Ureter (tissue), 1 donor: ENCODE data around the gene CNOT8. TPM values are rescaled to one million over a fixed set of nuclear protein-coding genes. Genes with fewer than 3 reads are reported as not detected.
"Not testable (repeated sequence)": the region's sequence is repeated elsewhere in the genome, so short reads cannot be mapped to it uniquely, and the experiment has no call there.

Experiments used
- DNase-seq: peaks from one replicate; pipeline ENCODE4 v3.0.0-alpha.2; 2020; ENCODE audit warnings: low spot score
- total RNA-seq: library from RNA; stranded (reverse); gene quantifications from one replicate; pipeline ENCODE4 v1.2.4, GENCODE V29; 2023
- donor health status: DM: yes; HTN: yes; CAD: no.

CNOT8 gene
- total RNA-seq, 1 donor from 2014 or later = 39.2 TPM

DNA sequence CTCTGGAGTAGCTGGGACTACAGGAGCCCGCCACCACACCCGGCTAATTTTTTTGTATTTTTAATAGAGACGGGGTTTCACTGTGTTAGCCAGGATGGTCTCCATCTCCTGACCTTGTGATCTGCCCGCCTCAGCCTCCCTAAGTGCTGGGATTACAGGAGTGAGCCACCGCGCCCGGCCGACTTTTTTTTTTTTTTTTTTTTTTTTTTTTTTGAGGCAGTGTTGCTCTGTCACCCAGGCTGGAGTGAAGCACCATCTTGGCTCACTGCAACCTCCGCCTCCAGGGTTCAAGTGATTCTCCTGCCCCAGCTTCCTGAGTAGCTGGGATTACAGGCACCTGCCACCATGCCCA, 22.8 kb upstream of the CNOT8 start:
- not testable (repeated sequence) for DNase-seq

DNA sequence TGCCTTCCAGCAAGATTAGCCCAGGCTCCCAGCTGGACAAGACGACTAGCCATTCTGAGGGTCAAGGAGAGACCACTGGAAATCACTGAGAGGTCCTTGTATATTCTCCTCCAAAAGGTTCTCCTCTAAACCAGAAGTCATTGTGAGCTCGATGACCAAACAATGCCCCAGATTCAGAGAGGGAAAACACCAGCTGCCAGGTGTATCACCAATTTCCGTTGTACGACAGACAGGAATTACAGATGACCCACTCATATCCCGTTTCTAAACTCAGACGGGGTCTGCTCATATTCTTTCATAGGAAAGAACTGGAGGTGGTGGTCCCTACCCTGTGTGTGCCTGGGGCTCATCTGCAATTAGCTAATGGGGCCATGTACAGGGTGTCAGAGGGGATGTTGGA, 22.2 kb upstream of the CNOT8 start:
- no peak for DNase-seq

DNA sequence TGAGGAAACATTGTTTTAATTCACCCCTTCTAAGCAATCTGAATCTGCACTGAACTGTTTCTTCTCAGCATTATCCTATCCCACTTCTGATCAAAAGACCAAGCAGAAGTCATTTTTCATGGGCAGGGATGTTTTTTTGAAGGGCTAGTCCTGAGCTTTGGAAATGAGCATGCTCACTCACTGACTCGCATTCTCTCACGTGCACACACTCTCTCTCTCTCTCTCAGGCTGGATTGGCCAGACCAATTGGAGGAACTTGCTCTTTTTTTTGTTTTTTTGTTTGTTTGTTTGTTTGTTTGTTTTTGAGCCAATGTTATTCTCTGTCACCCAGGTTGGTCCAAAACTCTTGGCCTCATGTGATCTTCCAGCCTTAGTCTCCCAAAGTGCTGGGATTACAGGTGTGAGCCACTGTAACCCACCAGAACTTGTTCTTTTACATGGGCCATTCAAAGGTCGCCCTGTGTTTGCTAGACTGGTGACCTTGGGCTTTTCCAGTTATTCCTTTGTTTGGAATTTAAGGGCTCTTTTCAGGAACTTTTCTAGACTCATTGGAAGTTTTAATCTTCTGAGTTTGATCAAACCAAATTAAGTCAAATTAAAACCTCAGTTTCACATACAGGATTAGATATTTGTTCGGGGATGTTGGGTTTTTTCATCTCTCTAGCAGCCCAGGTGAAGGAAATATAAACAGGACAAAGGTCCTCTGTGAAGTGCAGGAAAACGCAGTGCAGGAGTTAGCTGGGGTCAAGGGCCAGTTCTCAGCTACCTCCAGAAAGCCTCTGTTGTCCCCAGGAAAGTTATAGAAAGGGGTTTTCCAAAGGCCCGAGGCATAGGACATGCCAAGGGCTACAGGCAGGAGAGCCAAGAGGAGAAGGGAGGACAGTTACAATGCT, 21.2 kb upstream of the CNOT8 start:
- DNase-seq = no peak

DNA sequence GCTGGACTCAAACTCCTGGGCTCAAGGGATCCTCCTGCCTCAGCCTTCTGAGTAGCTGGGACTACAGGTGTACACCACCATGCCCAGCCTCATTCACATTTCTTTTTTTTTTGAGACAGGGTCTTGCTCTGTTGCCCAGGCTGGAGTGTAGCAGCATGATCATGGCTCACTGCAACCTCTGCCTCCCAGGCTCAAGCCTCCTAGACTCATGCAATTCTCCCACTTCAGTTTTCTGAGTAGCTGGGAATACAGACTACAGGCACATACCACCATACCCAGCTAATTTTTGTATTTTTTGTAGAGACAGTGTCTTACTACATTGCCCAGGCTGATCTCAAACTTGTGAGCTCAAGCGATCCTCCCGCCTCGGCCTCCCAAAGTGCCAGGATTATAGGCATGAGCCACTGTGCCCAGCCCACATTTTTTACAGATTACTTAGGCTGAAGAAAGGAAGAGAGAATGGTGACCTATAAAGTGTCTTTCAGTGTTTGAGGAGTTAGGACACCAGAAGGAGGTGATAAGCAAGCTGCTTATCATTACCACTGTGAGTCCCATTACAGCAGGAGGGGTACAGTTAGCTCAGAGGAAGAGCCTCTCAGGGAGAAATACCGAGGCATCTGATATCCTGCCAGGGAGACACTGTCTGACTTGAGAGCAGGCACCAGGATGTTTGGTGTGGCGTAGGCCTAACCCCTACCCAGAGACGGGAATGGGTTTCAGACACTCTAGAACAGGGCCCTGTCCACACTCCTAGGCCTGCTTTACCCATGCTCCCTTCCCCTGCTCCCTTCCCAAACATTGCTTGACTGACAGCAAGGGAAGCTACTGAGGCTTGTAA, 17.8 kb upstream of the CNOT8 start:
- DNase-seq = no peak

DNA sequence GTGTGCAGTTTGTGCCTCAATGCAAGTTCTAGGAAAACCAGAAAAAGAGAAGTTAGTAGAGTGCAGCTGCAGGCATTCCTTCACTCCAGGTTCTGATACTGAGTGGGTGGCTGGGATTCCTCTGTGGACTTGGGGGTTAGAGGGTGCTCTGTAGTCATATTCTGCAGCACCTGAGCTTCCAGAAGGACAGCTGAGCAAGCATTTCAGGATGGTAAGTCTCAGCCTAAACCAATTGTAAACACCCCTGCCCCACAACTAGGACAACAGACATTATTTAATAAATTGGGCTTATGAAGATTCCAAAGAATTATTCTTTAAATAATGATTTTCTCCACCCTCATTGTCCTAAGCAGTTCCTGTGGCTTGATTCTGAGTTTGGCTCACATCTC, 17.2 kb upstream of the CNOT8 start:
- no peak for DNase-seq

DNA sequence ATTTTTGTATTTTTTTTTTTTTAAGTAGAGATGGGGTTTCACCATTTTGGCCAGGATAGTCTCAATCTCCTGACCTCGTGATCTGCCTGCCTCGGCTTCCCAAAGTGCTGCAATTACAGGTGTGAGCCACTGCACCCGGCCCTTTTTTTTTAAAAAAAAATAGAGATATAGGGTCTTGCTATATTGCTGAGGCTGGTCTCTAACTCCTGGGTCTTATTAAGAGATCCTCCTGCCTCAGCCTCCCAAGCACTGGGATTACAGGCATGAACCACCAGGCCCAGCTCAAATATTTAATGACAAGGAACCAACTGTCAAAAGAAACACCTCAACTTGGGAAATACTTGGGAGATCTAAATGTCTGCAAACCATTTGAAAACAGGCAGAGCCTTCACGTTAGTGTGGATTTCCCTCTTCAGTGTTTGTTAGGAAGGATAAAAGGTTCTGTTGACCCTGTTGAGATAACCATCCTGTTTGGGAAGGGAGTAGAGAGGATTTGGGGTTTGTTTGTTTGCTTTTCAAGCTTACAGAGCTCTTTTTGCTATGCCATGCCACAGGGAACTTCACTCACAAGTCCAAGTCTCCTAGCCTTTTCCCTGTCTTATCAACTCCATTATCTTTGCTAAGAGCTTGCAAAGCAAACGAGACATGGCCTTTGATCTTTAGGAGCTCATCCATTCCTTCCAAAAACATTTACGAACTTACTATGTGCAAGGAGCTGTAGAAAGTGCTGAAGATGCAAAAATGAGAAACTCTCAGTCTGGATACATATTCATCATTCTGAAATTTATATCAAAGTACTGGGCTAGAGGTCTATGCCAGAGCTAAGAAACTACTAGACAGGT, 15.5 kb upstream of the CNOT8 start:
- DNase-seq = no peak

DNA sequence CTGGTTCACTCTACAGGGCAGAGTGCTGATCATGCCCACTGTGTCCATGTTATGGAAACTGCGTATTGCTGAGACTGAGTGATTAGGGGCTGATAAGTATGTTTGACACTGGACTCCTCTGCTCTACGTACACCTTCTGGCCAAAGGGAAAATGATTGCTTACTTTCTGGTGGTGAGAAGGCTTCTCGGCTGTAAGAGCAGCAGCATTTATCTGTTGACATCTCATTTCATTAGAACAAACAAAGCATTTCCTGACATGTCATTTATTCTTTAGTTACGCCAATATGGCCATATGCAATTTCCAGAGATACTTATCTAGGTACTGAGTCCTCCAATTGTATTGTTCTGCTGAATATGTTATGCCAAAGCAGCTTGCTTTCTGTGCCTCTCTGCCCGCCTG, 13.6 kb upstream of the CNOT8 start:
- DNase-seq = no peak

DNA sequence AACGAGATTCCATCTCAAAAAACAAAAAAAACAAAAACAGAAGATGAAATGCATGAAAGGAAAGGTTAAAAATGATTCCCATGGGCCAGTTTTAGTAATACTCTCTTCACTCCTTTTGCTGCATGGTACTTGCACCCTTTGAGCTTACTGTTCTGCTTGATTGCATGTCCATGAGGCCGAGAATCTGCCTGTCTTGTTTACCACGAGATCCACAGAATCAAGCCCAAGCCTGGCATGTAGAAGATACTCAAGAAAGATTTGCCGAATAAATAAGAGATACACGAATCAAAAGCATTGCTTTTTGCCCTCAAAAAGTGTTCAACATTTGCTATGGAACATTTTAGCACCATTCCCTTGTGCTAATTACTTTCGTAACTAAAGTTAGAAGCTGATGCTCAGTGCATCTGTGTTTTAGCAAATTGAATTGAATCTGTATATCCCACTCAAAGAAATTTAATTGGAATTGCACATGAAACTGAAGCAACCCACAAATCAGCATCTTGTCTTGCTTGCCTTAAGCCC, 9.1 kb upstream of the CNOT8 start:
- DNase-seq = no peak

DNA sequence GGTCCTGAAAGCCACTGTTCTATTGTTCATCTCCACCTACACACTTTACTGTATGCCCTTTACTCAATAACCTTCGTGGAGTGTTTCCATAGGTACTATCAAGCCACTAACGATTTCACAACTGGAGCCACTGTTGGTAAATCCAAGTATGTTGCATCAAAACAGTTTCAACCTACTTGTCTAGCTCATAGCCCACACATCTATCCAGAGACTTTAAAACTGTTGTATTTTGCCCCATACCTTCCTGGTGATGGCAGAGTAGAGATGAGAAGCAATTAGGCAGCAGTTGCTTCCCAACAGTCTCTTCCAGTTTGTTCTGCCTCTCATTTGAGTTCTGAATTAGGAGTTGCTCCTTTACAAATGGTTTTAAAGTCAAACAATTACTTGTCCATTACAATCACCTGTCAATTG, 8.6 kb upstream of the CNOT8 start:
- no peak for DNase-seq

DNA sequence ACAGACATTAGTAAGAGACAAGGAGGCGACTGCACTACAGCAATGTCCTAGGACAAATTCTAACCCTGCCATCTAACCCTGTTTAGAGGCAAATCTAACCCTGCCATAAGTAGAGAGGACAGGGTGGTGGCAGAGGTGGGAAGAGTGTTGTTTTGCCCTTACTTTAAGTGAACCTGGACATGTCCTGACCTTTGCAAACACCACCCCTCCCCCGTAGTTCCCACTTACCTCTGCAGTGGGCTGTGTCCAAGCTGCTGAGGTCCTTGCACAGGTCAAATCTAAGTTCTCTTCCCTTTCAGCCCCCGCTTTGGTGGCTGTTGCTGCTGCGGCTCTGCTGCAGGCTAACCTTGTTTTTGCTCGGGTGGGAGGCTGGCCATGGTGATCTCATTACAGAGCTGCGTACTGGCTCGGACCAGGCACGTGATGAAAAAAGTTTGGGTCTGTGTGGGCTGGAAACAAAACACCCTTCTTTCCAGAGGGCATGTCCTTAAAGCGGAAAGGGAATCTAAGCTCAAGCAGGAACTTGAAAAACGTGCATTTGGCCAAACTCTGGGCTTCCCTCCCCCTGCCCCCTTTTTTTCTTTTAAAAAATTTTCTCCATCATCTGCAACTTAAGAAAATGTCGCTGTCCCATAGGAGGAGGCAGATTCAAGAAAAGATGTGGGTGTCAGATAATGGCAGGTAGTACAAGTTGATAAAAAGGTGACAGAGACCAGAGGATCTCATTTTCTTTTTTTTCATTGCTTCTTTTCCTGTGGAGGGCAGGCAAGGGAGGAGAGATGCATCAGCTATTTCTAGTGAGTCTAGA, 8.0 kb upstream of the CNOT8 start, which contains the start of gene FAXDC2:
Gene FAXDC2 (minus strand): TSS at position 349 of the 808 bp plus-strand sequence. CDS start 12,425 bp downstream, outside the sequence.
- peak; percentile 76 for DNase-seq

DNA sequence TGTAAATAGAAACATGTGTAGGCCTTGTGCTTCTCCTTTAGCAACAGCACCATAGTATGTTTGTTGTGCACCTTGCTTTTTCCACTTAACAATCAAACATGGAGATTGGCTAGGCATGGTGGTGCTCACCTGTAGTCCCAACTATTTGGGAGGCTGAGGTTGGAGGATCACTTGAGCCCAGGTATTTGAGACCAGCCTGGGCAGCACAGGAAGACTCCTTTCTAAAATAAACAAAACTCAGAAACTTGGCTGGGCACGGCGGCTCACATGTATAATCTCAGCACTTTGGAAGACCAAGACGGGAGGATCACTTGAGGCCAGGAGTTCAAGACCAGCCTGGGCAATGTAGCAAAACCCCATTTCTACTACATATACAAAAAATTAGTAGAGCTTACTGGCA, 7.1 kb upstream of the CNOT8 start:
- no peak for DNase-seq

DNA sequence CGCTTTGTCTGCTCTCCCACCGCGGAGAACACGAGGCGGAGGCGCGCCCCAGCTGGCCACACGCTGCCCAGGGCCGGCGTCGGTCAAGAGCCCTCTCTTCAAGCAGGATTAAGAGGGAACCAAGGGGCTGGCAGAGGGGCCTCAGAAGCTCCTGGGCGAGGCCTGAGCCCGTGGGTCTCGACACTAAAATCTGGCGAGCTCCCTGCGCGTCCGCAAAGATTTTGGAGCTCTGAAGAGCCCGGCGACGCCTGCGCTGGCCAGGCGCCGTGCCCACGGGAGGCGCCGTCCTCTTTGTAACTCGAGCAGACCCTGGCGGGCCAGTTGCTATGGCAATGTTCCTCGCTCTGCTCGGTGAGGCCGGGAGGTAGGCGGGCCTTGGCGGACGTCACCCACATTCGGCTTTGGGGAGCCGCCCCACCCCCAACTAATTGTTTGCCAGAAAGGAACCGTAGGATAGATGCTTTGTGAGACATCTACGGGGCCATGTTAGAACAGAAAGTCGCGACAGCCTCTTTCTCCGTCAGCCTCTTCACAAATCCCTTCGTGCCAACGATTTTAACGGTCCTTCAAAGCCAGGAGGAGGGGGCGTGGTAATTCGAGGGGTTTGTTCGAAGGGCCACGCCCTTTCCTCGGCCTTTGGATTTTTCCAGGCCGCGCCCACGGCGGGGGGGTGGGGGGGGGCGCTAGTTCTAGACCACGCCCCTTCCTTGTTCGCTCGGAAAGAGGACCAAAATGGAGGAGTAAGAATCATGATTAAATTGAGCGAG, 714 bp upstream of the CNOT8 start:
- DNase-seq = peak; percentile 94

DNA sequence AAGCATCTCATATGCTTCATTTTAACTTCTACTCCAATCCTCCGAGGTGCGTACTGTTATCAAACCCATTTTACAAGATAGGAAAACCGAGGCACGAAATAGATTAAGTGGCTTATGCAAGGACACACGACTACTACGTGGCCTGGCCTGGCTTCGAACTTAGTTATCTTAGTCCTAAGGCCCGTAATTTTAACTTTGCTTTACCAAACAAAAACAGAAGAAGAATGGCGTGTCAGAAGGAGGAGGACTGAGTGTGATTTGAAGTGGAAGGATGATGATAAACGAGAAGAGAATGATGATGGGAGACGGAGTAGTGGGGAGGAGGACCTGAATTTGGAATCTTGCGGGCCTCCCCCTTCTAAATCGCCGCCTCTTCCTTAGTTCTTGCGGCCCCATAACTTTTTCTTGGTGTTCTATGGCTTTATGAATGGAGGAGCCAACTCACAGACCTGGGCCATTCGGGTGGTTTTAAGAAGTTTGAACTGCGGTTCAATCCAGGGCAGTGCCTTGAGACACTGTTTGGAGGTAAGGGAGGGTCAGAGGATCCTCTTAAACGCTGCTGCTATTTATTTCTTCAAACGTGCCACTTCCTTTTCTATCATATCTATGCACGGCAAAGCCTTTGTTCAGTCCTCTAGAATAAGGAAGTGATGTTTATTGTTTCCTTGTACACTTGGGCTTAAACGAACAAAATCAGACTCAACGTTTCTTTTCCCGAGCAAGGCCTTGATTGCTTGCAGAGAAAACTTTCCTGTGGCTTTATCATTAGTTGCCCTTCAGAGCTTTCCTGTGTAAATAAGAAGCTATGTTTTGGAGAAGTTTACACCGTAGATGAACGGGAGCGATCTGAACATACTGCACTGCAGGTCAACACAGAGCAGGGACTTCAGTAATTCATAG, 795 bp downstream of the CNOT8 start:
- no peak for DNase-seq

DNA sequence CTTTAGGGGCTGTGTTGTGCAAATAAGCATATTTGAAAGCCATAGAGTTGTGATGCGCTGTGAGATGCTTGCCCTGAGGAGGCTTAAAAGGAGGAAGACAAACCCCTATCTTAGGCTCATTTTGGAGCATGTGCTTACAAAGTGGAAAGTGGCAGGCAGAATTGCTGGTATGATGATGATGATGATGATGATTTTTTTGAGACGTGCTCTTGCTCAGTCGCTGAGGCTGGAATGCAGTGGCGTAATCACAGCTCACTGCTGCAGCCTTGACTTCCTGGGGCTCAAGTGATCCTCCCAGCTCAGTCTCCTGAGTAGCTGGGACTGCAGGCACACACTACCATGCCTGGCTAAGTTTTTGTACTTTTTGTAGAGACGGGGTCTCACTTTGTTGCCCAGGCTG, 1.7 kb downstream of the CNOT8 start:
- DNase-seq = no peak

DNA sequence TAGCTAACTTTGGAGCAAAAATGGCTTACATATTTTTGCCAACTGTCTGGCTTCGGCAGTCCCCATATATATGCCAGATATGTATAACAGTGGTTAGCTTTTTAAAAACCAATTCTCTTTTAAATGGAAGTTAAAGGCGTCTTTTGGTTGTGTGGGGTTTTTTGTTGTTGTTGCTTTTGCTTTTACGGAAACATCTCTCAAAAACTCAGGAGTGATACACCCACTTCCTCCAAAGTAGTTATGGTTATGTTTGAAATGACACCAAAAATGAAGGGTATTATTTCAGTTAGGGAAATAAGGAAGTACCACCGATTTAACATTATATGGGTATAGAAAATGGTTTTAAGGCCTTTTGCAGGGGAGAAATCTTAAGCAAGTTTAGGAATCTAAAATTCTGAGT, 2.3 kb downstream of the CNOT8 start:
- DNase-seq = no peak

DNA sequence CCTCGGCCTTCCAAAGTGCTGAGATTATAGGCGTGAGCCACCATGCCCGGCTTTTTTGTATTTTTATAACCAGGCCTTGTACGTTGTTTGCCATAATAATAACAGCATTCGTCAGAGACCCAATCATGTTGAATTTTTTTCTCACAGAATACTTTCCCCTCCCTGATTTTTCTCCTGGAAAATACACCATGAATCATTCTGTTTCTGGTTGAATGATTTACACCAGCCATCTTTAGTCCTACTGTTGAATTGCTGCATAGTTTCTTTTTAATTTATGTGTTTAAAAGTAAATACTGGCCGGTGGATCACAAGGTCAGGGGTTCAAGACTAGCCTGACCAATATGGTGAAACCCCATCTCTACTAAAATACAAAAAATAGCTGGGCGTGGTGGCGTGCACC, 3.5 kb downstream of the CNOT8 start:
- DNase-seq = no peak

DNA sequence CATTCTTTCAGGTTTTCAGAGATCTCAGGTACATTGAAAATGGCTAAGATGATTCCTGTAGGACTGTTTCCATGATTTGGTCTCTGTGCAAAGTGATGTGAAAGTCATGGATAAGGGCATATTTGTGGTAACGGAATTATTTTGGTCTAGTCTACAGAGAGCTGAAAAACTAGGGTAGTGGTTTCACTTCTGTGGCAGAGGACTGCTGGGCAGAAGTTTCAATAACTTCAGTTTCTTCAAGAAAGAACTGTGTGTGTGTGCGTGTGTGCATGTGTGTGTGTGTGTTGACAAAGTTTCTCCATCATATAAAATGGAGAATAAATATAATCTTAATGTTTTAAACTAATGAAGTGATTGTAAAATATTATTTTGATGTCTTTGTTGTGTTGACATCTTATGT, 4.3 kb downstream of the CNOT8 start:
- DNase-seq = no peak

DNA sequence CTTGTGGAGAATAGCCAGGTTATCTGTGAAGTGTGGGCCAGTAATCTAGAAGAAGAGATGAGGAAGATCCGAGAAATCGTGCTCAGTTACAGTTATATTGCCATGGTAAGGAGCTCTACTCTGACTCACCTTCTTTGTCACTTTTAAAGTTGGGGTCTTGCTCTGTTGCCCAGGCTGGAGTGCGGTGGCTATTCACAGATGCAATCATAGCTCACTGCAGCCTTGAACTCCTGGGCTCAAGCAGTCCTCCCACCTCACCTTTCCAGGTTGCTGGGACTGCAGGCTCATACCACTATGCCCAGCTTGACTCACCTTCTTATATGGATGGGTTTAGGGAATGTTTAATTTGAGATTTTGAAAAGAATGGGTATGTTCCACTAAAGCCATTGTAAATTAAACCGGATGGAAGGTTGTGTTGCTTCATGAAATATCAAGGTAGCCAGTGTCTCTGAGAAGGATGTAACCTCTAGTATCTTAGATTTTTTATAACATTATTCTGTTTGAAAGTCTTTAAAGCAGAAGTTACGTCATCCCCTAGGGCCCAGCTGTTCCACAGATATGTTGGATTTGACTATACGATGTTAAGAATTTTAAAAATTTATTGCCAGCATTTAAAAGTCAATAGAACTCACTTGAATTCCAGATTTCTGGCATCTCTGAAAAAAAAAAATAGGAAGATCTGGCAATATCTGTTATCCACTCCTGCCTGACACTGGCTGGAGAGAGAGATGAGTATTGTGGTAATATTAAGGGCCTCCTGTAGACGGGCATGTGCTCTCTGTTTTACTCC, 5.1 kb downstream of the CNOT8 start:
- no peak for DNase-seq
